ENCODE results near the gene KIFC3. TPM values are rescaled to one million over a fixed set of nuclear protein-coding genes. Genes with fewer than 3 reads are reported as not detected.

KIFC3 gene
- total and polyA plus RNA-seq, 2 of the 13 experiments (the other 11 are each of a cell fraction or from before 2014, with no cell fraction given): 42.1 to 45.3 TPM

DNA sequence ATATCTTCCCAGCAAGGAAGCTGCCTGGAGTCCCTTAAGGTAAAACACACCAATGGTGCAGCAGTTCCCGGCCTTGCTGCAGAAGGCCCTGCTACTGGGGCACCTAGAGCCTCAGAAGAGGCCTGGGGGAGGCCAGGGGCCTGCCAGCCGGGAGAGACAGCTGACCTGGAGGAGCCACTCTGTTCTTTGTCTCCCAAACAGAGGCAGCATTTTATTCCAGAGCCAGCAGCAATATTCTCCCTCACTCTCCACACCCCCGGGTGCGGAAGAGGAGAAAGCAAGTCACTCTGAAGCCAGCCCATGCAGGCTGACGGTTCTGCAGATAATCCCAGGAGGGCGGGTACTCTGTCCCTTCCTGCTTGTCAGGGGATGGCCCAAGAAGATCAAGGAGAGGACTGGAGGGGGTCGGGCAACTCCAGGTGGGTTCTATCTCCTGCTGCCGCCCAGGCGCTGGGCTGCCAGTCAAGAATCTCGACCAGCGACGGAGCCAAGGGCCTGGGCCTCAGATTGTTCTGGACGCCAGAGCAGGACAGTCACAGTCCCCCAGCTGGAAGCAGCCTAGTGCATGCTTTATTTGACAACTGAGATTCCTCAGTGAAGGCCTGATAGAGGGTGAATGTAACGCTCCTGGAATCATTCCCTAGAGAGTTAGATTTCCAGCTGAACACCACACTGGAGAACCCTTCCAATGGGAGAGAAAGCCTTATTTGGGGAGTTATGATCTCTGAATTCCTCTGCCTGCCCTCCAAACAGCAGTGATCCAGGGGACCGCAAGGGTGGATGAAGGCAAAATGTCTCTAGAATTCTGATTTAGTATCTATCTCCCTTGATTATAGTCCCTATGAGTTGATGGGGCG lies 1.1 kb upstream of the KIFC3 start (continued):
- TF ChIP-seq KDM5B (CRISPR knock-in tag; IDR thresholded peaks at IDR 0.05; ENCODE audit: borderline replicate concordance) (peak; percentile 63; the same call in 1 of the 2 replicates), ZBTB4 (CRISPR knock-in tag; IDR thresholded peaks at IDR 0.05; ENCODE audit: borderline replicate concordance) (0 out of 2 replicates have a peak, but pooled peaks have one; percentile 73), HIVEP1 (CRISPR knock-in tag; IDR thresholded peaks at IDR 0.05) (peak; percentile 45; the same call in 1 of the 2 replicates), ZNF20 (CRISPR knock-in tag; IDR thresholded peaks at IDR 0.05) (peak; percentile 75; the same call in 1 of the 2 replicates), ZFX (CRISPR knock-in tag; IDR thresholded peaks at IDR 0.05; ENCODE audit: low read depth) (peak; percentile 97), HOXD1 (CRISPR knock-in tag; IDR thresholded peaks at IDR 0.05) (peak; percentile 23; the same call in 1 of the 2 replicates), SMYD3 (CRISPR knock-in tag; IDR thresholded peaks at IDR 0.05) (peak; percentile 20; the same call in 1 of the 2 replicates), AGO1 (IDR thresholded peaks at IDR 0.05; ENCODE audit: low read depth, low read length, poor library complexity, severe bottlenecking) (peak; percentile 10), ZNF878 (CRISPR knock-in tag; IDR thresholded peaks at IDR 0.05) (peak; percentile 57; the same call in 1 of the 2 replicates)
- TF ChIP-seq, protein P1, sequence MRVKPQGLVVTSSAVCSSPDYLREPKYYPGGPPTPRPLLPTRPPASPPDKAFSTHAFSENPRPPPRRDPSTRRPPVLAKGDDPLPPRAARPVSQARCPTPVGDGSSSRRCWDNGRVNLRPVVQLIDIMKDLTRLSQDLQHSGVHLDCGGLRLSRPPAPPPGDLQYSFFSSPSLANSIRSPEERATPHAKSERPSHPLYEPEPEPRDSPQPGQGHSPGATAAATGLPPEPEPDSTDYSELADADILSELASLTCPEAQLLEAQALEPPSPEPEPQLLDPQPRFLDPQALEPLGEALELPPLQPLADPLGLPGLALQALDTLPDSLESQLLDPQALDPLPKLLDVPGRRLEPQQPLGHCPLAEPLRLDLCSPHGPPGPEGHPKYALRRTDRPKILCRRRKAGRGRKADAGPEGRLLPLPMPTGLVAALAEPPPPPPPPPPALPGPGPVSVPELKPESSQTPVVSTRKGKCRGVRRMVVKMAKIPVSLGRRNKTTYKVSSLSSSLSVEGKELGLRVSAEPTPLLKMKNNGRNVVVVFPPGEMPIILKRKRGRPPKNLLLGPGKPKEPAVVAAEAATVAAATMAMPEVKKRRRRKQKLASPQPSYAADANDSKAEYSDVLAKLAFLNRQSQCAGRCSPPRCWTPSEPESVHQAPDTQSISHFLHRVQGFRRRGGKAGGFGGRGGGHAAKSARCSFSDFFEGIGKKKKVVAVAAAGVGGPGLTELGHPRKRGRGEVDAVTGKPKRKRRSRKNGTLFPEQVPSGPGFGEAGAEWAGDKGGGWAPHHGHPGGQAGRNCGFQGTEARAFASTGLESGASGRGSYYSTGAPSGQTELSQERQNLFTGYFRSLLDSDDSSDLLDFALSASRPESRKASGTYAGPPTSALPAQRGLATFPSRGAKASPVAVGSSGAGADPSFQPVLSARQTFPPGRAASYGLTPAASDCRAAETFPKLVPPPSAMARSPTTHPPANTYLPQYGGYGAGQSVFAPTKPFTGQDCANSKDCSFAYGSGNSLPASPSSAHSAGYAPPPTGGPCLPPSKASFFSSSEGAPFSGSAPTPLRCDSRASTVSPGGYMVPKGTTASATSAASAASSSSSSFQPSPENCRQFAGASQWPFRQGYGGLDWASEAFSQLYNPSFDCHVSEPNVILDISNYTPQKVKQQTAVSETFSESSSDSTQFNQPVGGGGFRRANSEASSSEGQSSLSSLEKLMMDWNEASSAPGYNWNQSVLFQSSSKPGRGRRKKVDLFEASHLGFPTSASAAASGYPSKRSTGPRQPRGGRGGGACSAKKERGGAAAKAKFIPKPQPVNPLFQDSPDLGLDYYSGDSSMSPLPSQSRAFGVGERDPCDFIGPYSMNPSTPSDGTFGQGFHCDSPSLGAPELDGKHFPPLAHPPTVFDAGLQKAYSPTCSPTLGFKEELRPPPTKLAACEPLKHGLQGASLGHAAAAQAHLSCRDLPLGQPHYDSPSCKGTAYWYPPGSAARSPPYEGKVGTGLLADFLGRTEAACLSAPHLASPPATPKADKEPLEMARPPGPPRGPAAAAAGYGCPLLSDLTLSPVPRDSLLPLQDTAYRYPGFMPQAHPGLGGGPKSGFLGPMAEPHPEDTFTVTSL (CRISPR knock-in tag; IDR thresholded peaks at IDR 0.05; ENCODE audit: borderline replicate concordance): no peak
- TF ChIP-seq, protein P2, sequence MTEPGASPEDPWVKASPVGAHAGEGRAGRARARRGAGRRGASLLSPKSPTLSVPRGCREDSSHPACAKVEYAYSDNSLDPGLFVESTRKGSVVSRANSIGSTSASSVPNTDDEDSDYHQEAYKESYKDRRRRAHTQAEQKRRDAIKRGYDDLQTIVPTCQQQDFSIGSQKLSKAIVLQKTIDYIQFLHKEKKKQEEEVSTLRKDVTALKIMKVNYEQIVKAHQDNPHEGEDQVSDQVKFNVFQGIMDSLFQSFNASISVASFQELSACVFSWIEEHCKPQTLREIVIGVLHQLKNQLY (CRISPR knock-in tag; IDR thresholded peaks at IDR 0.05): no peak
- TF ChIP-seq, protein P3, sequence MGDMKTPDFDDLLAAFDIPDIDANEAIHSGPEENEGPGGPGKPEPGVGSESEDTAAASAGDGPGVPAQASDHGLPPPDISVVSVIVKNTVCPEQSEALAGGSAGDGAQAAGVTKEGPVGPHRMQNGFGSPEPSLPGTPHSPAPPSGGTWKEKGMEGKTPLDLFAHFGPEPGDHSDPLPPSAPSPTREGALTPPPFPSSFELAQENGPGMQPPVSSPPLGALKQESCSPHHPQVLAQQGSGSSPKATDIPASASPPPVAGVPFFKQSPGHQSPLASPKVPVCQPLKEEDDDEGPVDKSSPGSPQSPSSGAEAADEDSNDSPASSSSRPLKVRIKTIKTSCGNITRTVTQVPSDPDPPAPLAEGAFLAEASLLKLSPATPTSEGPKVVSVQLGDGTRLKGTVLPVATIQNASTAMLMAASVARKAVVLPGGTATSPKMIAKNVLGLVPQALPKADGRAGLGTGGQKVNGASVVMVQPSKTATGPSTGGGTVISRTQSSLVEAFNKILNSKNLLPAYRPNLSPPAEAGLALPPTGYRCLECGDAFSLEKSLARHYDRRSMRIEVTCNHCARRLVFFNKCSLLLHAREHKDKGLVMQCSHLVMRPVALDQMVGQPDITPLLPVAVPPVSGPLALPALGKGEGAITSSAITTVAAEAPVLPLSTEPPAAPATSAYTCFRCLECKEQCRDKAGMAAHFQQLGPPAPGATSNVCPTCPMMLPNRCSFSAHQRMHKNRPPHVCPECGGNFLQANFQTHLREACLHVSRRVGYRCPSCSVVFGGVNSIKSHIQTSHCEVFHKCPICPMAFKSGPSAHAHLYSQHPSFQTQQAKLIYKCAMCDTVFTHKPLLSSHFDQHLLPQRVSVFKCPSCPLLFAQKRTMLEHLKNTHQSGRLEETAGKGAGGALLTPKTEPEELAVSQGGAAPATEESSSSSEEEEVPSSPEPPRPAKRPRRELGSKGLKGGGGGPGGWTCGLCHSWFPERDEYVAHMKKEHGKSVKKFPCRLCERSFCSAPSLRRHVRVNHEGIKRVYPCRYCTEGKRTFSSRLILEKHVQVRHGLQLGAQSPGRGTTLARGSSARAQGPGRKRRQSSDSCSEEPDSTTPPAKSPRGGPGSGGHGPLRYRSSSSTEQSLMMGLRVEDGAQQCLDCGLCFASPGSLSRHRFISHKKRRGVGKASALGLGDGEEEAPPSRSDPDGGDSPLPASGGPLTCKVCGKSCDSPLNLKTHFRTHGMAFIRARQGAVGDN (CRISPR knock-in tag; IDR thresholded peaks at IDR 0.05): peak; percentile 86

Measured in HepG2 (cell line).